ENCODE measurements around the gene BEND5. TPM values are rescaled to one million over a fixed set of nuclear protein-coding genes. Genes with fewer than 3 reads are reported as not detected.

Gene BEND5
- total and polyA plus RNA-seq, 7 donors = 0.84 to 3.7 (median 1.6) TPM

GRCh38 chr1:48761986-48762385 lies 14.7 kb downstream of the BEND5 start:
- TF ChIP-seq CTCF (IDR thresholded peaks at IDR 0.05) = no peak
- no peak overlapping the region for H3K4me3 ChIP-seq
- no peaks in the 10 kb centered on the region for H3K27me3 ChIP-seq (ENCODE audit: insufficient read depth in 3 of 3, low read length in 2 of 3)
- no peak for ATAC-seq
- H3K27ac ChIP-seq = no peak overlapping the region
- no peaks in the 10 kb centered on the region for H3K4me1 ChIP-seq
- 63 to 67% (median 67%) methylated on average over 7 of the region's 7 CpGs for WGBS, 3 donors
- no peaks in the 10 kb centered on the region for H3K9me3 ChIP-seq
- no peak for DNase-seq
- H3K36me3 ChIP-seq (ENCODE audit: insufficient read depth in 1 of 2, low read depth in 1 of 2) = peaks cover under 1 to 30% of the 10 kb centered on the region in 2 donors
- intact Hi-C loops (cut with DNase I) = no loop called here

GRCh38 chr1:48761411-48761810 lies 15.3 kb downstream of the BEND5 start:
- intact Hi-C loops (cut with DNase I) = no loop called here
- Histone ChIP-seq H3K27ac (no peak overlapping the region), H3K9me3 (no peaks in the 10 kb centered on the region), H3K27me3 (ENCODE audit: insufficient read depth in 3 of 3, low read length in 2 of 3) (no peaks in the 10 kb centered on the region), H3K4me3 (no peak overlapping the region), H3K4me1 (no peaks in the 10 kb centered on the region), H3K36me3 (ENCODE audit: insufficient read depth in 1 of 2, low read depth in 1 of 2) (peaks cover 6 to 27% of the 10 kb centered on the region in 2 donors)
- ATAC-seq (no peak), DNase-seq (no peak)
- no peak for TF ChIP-seq CTCF (IDR thresholded peaks at IDR 0.05)

GRCh38 chr1:48760857-48761256 lies 15.8 kb downstream of the BEND5 start:
- Histone ChIP-seq H3K27ac (no peak overlapping the region), H3K4me3 (no peak overlapping the region), H3K36me3 (ENCODE audit: insufficient read depth in 1 of 2, low read depth in 1 of 2) (peaks cover 6 to 29% of the 10 kb centered on the region in 2 donors), H3K27me3 (ENCODE audit: insufficient read depth in 3 of 3, low read length in 2 of 3) (no peaks in the 10 kb centered on the region), H3K9me3 (no peaks in the 10 kb centered on the region), H3K4me1 (no peaks in the 10 kb centered on the region)
- DNase-seq (no peak), ATAC-seq (no peak)
- intact Hi-C loops (cut with DNase I) = no loop called here
- WGBS, 3 donors = 64 to 79% (median 66%) methylated on average over 7 of the region's 7 CpGs
- TF ChIP-seq CTCF (IDR thresholded peaks at IDR 0.05) = no peak

GRCh38 chr1:48758976-48759375 lies 17.7 kb downstream of the BEND5 start:
- intact Hi-C loops (cut with DNase I) = no loop called here
- Histone ChIP-seq H3K36me3 (ENCODE audit: insufficient read depth in 1 of 2, low read depth in 1 of 2) (peaks cover 6 to 41% of the 10 kb centered on the region in 2 donors), H3K27me3 (ENCODE audit: insufficient read depth in 3 of 3, low read length in 2 of 3) (no peaks in the 10 kb centered on the region), H3K27ac (no peak overlapping the region), H3K9me3 (no peaks in the 10 kb centered on the region), H3K4me1 (no peaks in the 10 kb centered on the region), H3K4me3 (no peak overlapping the region)
- TF ChIP-seq CTCF (IDR thresholded peaks at IDR 0.05) = no peak
- WGBS, 3 donors = 97 to 99% (median 98%) methylated on average over 18 of the region's 18 CpGs
- ATAC-seq (no peak), DNase-seq (no peak)

GRCh38 chr1:48757363-48757762 lies 19.3 kb downstream of the BEND5 start:
- H3K4me1 ChIP-seq = no peaks in the 10 kb centered on the region
- no peaks in the 10 kb centered on the region for H3K27me3 ChIP-seq (ENCODE audit: insufficient read depth in 3 of 3, low read length in 2 of 3)
- ATAC-seq (no peak), DNase-seq (no peak)
- H3K27ac ChIP-seq = no peak overlapping the region
- no peaks in the 10 kb centered on the region for H3K9me3 ChIP-seq
- peaks cover 6 to 41% of the 10 kb centered on the region in 2 donors for H3K36me3 ChIP-seq (ENCODE audit: insufficient read depth in 1 of 2, low read depth in 1 of 2)
- no peak overlapping the region for H3K4me3 ChIP-seq
- 89 to 94% (median 93%) methylated on average over 2 of the region's 2 CpGs for WGBS, 3 donors
- TF ChIP-seq CTCF (IDR thresholded peaks at IDR 0.05) = no peak
- intact Hi-C loops (cut with DNase I) = no loop called here

All from psoas muscle (tissue), 8 donors.